SU-DHL-6 (cell line): ENCODE data around the gene RPL39L.

Source experiments
- H2AFZ ChIP-seq: fragments of 200-600 bp; sonication (generic); 2 replicates; pipeline ENCODE4 v1.6.1; 2014; ENCODE audit warnings: low read depth, mild to moderate bottlenecking, moderate library complexity, mixed read lengths, antibody characterized with exemption, low read length; ENCODE audit not compliant: severe bottlenecking
- H3F3A ChIP-seq: fragments of 200-600 bp; shearing (Covaris generic); 2 replicates; pipeline ENCODE4 v1.6.0; 2016; ENCODE audit warnings: antibody characterized with exemption, mild to moderate bottlenecking; ENCODE audit not compliant: insufficient read depth
- H3K27ac ChIP-seq: fragments of 200-600 bp; sonication (generic); 2 replicates; pipeline ENCODE4 v1.5.1; 2016; ENCODE audit warnings: low read depth, mild to moderate bottlenecking, low read length, moderate library complexity, mixed read lengths
- H3K27me3 ChIP-seq: fragments of 200-600 bp; sonication (generic), shearing (Covaris generic); 2 replicates; pipeline ENCODE4 v1.6.0; 2014; ENCODE audit warnings: mild to moderate bottlenecking, low read length
- H3K36me3 ChIP-seq: fragments of 200-600 bp; sonication (generic); 2 replicates; pipeline ENCODE4 v1.6.1; 2014; ENCODE audit warnings: mild to moderate bottlenecking, low read length, mixed read lengths
- H3K4me2 ChIP-seq: fragments of 300-600, 200-600 bp; shearing (Covaris generic), sonication (generic); 2 replicates; pipeline ENCODE4 v1.6.0; 2014; ENCODE audit warnings: low read length, low read depth, mild to moderate bottlenecking; ENCODE audit not compliant: poor library complexity, severe bottlenecking
- H3K4me3 ChIP-seq: fragments of 200-600 bp; sonication (generic); 2 replicates; pipeline ENCODE4 v1.5.1; 2014; ENCODE audit warnings: antibody characterized with exemption, low read length, mild to moderate bottlenecking, mixed read lengths; ENCODE audit not compliant: insufficient read depth, poor library complexity, severe bottlenecking
- H3K79me2 ChIP-seq: fragments of 200-600 bp; sonication (generic); 2 replicates; pipeline ENCODE4 v1.6.1; 2014; ENCODE audit warnings: mild to moderate bottlenecking, low read length, moderate library complexity; ENCODE audit not compliant: insufficient read depth
- H3K9ac ChIP-seq: fragments of 200-600 bp; sonication (generic); 2 replicates; pipeline ENCODE4 v1.7.0; 2014; ENCODE audit warnings: mild to moderate bottlenecking, low read length
- H3K9me2 ChIP-seq: fragments of 200-600 bp; sonication (generic); replicated peaks from 2 replicates; pipeline ENCODE4 v1.6.1; 2014; ENCODE audit warnings: low read length; ENCODE audit not compliant: insufficient read depth
- H3K9me3 ChIP-seq: fragments of 200-600 bp; sonication (generic); 2 replicates; pipeline ENCODE4 v1.6.1; 2014; ENCODE audit warnings: low read length, mixed read lengths; ENCODE audit not compliant: insufficient read depth
- H4K20me1 ChIP-seq: fragments of 200-600 bp; sonication (generic); 2 replicates; pipeline ENCODE4 v1.6.1; 2014; ENCODE audit warnings: low read depth, mild to moderate bottlenecking, antibody characterized with exemption, low read length, moderate library complexity, mixed read lengths
- EZH2phosphoT487 ChIP-seq: fragments of 200-600 bp; sonication (generic), shearing (Covaris generic); conservative IDR thresholded peaks from 2 replicates; pipeline ENCODE4 v1.6.1; 2018; ENCODE audit warnings: mild to moderate bottlenecking, antibody characterized with exemption, low read length, moderate library complexity, mixed read lengths
- TF ChIP-seq, protein P1 (sequence below): fragments of 200-600 bp; sonication (generic); IDR thresholded peaks from one replicate; pipeline ENCODE4 v1.5.1; 2017; ENCODE audit warnings: antibody characterized with exemption, mild to moderate bottlenecking, low read length, moderate library complexity; ENCODE audit not compliant: insufficient read depth, poor library complexity, severe bottlenecking

Gene RPL39L

DNA sequence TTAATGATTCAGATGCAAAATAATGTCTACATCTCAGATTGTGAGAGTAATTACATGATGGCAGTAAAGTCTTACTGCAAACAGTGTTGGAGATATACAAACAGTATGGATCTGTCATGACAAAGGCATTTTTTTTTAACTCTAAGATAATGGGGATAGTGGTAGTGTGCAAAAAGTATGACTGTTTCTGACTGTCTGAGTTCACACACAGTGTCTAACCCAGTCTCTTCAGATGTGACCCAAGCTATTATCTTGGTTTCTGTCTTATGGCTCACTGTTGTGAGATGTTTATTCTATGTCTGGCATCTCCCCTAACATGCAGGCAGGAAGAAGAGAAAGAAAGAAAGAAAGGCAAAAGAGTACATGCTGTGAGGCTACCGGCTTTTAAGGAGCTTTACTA lies 17.0 kb downstream of the RPL39L start:
- Histone ChIP-seq H3F3A (no peaks in the 10 kb centered on the region; the same call in 1 of the 2 replicates), H3K79me2 (peaks cover 12% of the 10 kb centered on the region; the same call in 1 of the 2 replicates), H3K27ac (no peak overlapping the region), H3K9ac (no peak overlapping the region), H3K36me3 (0 out of 2 replicates have a peak, but pooled peaks cover 4% of the 10 kb centered on the region), H3K9me3 (no peaks in the 10 kb centered on the region), H3K4me2 (no peak overlapping the region), H3K27me3 (no peaks in the 10 kb centered on the region), H2AFZ (no peak overlapping the region), H4K20me1 (no peaks in the 10 kb centered on the region), H3K4me3 (no peak overlapping the region), H3K9me2 (no peaks in the 10 kb centered on the region)
- TF ChIP-seq, protein P1, sequence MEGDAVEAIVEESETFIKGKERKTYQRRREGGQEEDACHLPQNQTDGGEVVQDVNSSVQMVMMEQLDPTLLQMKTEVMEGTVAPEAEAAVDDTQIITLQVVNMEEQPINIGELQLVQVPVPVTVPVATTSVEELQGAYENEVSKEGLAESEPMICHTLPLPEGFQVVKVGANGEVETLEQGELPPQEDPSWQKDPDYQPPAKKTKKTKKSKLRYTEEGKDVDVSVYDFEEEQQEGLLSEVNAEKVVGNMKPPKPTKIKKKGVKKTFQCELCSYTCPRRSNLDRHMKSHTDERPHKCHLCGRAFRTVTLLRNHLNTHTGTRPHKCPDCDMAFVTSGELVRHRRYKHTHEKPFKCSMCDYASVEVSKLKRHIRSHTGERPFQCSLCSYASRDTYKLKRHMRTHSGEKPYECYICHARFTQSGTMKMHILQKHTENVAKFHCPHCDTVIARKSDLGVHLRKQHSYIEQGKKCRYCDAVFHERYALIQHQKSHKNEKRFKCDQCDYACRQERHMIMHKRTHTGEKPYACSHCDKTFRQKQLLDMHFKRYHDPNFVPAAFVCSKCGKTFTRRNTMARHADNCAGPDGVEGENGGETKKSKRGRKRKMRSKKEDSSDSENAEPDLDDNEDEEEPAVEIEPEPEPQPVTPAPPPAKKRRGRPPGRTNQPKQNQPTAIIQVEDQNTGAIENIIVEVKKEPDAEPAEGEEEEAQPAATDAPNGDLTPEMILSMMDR = no peak

DNA sequence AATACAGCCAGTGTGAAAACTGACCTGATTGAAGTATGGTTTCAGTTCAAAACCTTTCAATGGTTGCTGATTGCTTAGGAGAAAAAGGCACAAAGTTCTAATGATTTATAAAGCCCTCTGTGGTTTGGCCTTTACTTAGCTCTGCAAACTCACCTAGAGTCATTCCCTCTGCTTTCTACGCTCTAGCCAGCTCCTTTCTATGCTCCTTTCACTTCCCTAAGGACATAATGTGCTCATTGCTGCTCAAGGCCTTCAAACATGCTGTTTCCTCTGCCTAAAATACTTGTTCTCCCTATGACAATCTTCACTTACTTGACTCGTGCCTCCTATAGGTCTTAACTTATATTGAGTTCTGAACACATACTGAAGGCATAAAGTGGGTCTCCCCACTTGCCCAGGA lies 19.0 kb downstream of the RPL39L start:
- Histone ChIP-seq H3K4me3 (no peak overlapping the region), H2AFZ (no peak overlapping the region), H3K4me2 (no peak overlapping the region), H3K27me3 (no peaks in the 10 kb centered on the region), H3F3A (no peaks in the 10 kb centered on the region), H3K79me2 (peaks cover 12% of the 10 kb centered on the region; the same call in 1 of the 2 replicates), H3K9me2 (no peaks in the 10 kb centered on the region), H3K27ac (no peak overlapping the region), H3K36me3 (0 out of 2 replicates have a peak, but pooled peaks cover 4% of the 10 kb centered on the region), H3K9me3 (no peaks in the 10 kb centered on the region), H3K9ac (no peak overlapping the region), H4K20me1 (no peaks in the 10 kb centered on the region)
- TF ChIP-seq EZH2phosphoT487 = no peak
- TF ChIP-seq, protein P1 = no peak

DNA sequence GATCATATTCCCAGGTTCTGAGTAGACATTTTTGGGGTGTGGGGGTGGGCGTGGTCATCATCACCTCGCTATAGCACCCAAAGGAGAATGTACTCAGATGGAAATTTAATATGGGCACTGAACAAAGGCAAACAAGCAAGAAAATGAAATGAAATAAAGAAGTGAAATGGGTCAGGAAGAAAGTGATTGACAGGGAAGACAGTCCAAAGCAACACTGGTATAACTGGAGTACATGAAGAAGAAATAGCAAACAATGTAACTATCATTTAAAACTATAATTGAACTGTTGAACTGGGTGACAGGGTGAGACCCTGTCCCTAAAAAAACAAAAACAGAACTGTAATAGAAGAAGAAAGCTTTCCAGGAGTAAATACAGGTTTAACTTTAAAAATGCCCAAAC lies 24.8 kb downstream of the RPL39L start:
- Histone ChIP-seq H3K79me2 (no peaks in the 10 kb centered on the region), H3K9me3 (no peaks in the 10 kb centered on the region), H3K27me3 (no peaks in the 10 kb centered on the region), H3K36me3 (no peaks in the 10 kb centered on the region), H3K9ac (no peak overlapping the region), H3F3A (no peaks in the 10 kb centered on the region), H3K27ac (no peak overlapping the region), H4K20me1 (no peaks in the 10 kb centered on the region), H3K4me3 (no peak overlapping the region), H3K9me2 (no peaks in the 10 kb centered on the region), H3K4me2 (no peak overlapping the region), H2AFZ (no peak overlapping the region)
- TF ChIP-seq EZH2phosphoT487 = no peak
- TF ChIP-seq, protein P1 = no peak
